H9 (cell line): Measurements from ENCODE around the gene CXCR2. TPM values are rescaled to one million over a fixed set of nuclear protein-coding genes. Genes with fewer than 3 reads are reported as not detected.

Experiments used
- DNase-seq: peaks from one replicate; pipeline ENCODE4 v3.0.0-alpha.2; 2017
- H2AFZ ChIP-seq: one replicate; pipeline ENCODE4 v1.6.1; 2013; ENCODE audit warnings: mild to moderate bottlenecking, low read length, control low read depth, moderate library complexity
- H2AK5ac ChIP-seq: 2 replicates; pipeline ENCODE4 v1.6.1; 2013; ENCODE audit warnings: low read length, control low read depth, mixed read lengths; ENCODE audit not compliant: insufficient read length
- H2BK120ac ChIP-seq: one replicate; pipeline ENCODE4 v1.6.1; 2013; ENCODE audit warnings: low read depth, mild to moderate bottlenecking, low read length, control low read depth, inconsistent platforms; ENCODE audit not compliant: poor library complexity, severe bottlenecking
- H2BK12ac ChIP-seq: 2 replicates; pipeline ENCODE4 v1.6.1; 2013; ENCODE audit warnings: low read length, control low read depth, mixed read lengths, low read depth; ENCODE audit not compliant: insufficient read length
- H2BK15ac ChIP-seq: 2 replicates; pipeline ENCODE4 v1.6.1; 2013; ENCODE audit warnings: low read depth, low read length, control low read depth
- H2BK20ac ChIP-seq: one replicate; pipeline ENCODE4 v1.6.1; 2013; ENCODE audit warnings: low read depth, mild to moderate bottlenecking, low read length, control low read depth, inconsistent platforms; ENCODE audit not compliant: poor library complexity, severe bottlenecking
- H2BK5ac ChIP-seq: 2 replicates; pipeline ENCODE4 v1.6.1; 2013; ENCODE audit warnings: low read length, control low read depth, mixed read lengths; ENCODE audit not compliant: insufficient read length
- H3K14ac ChIP-seq: 2 replicates; pipeline ENCODE4 v1.6.1; 2013; ENCODE audit warnings: low read length, control low read depth; ENCODE audit not compliant: insufficient read depth
- H3K18ac ChIP-seq: 2 replicates; pipeline ENCODE4 v1.6.1; 2013; ENCODE audit warnings: low read depth, mild to moderate bottlenecking, mixed read lengths, low read length, control low read depth; ENCODE audit not compliant: insufficient read length
- H3K23ac ChIP-seq: 2 replicates; pipeline ENCODE4 v1.6.1; 2013; ENCODE audit warnings: low read length, control low read depth, mixed read lengths, low read depth; ENCODE audit not compliant: insufficient read length
- H3K23me2 ChIP-seq: 2 replicates; pipeline ENCODE4 v1.6.1; 2013; ENCODE audit warnings: low read depth, mild to moderate bottlenecking, mixed read lengths, low read length, control low read depth; ENCODE audit not compliant: insufficient read length, poor library complexity, severe bottlenecking
- H3K27ac ChIP-seq: 2 replicates; pipeline ENCODE4 v1.5.1; 2013; ENCODE audit warnings: low read length, control low read depth, mixed read lengths, low read depth; ENCODE audit not compliant: insufficient read length
- H3K27me3 ChIP-seq: 2 replicates; pipeline ENCODE4 v1.6.1; 2013; ENCODE audit warnings: low read length, control low read depth, inconsistent platforms; ENCODE audit not compliant: insufficient read depth
- H3K4ac ChIP-seq: 2 replicates; pipeline ENCODE4 v1.6.1; 2013; ENCODE audit warnings: low read depth, mild to moderate bottlenecking, control low read depth, inconsistent platforms, low read length, moderate library complexity
- H3K4me1 ChIP-seq: 2 replicates; pipeline ENCODE4 v1.6.1; 2013; ENCODE audit warnings: low read length, control low read depth, inconsistent platforms; ENCODE audit not compliant: insufficient read depth
- H3K4me2 ChIP-seq: 2 replicates; pipeline ENCODE4 v1.6.1; 2013; ENCODE audit warnings: low read length, control low read depth, mixed read lengths; ENCODE audit not compliant: insufficient read length, insufficient read depth
- H3K56ac ChIP-seq: 2 replicates; pipeline ENCODE4 v1.6.1; 2013; ENCODE audit warnings: low read depth, mild to moderate bottlenecking, mixed read lengths, low read length, control low read depth; ENCODE audit not compliant: insufficient read length
- H3K79me1 ChIP-seq: 2 replicates; pipeline ENCODE4 v1.6.1; 2013; ENCODE audit warnings: low read depth, mild to moderate bottlenecking, moderate library complexity, low read length, control low read depth, inconsistent platforms; ENCODE audit not compliant: insufficient read depth, poor library complexity, severe bottlenecking
- H3K79me2 ChIP-seq: 2 replicates; pipeline ENCODE4 v1.6.1; 2013; ENCODE audit warnings: low read length, control low read depth, inconsistent platforms; ENCODE audit not compliant: insufficient read depth
- H3K9ac ChIP-seq: 2 replicates; pipeline ENCODE4 v1.6.1; 2013; ENCODE audit warnings: low read length, control low read depth, mixed read lengths; ENCODE audit not compliant: insufficient read length; ENCODE audit errors: extremely low read depth
- H3K9me3 ChIP-seq: one replicate; pipeline ENCODE4 v1.6.1; 2013; ENCODE audit warnings: low read depth, low read length, inconsistent platforms; ENCODE audit not compliant: control insufficient read depth
- H3T11ph ChIP-seq: one replicate; pipeline ENCODE4 v1.6.1; 2013; ENCODE audit warnings: mild to moderate bottlenecking, low read length, control low read depth, inconsistent platforms
- H4K20me1 ChIP-seq: one replicate; pipeline ENCODE4 v1.6.1; 2013; ENCODE audit not compliant: control insufficient read depth, insufficient read length, insufficient read depth
- H4K5ac ChIP-seq: 2 replicates; pipeline ENCODE4 v1.6.1; 2013; ENCODE audit warnings: low read depth, mild to moderate bottlenecking, mixed read lengths, low read length, control low read depth; ENCODE audit not compliant: insufficient read length
- H4K8ac ChIP-seq: replicated peaks from 2 replicates; pipeline ENCODE4 v1.6.1; 2013; ENCODE audit warnings: low read length, control low read depth, mixed read lengths, low read depth; ENCODE audit not compliant: insufficient read length
- H4K91ac ChIP-seq: 2 replicates; pipeline ENCODE4 v1.6.1; 2013; ENCODE audit warnings: low read depth, mild to moderate bottlenecking, moderate library complexity, mixed read lengths, low read length, control low read depth; ENCODE audit not compliant: insufficient read length
- H3K27ac Mint-ChIP-seq, 3 experiments: 2 replicates in 2 of 3; 3 replicates in 1 of 3; pipeline ENCODE4 v1.8.0; 2020 to 2021; ENCODE audit warnings: mixed read lengths in 3 of 3, mild to moderate bottlenecking in 1 of 3, moderate library complexity in 1 of 3
- H3K27me3 Mint-ChIP-seq: 2 replicates; pipeline ENCODE4 v1.8.0; 2021; ENCODE audit warnings: low read depth, mild to moderate bottlenecking, moderate library complexity, mixed read lengths
- H3K36me3 Mint-ChIP-seq, 3 experiments: 2 replicates in 2 of 3; 3 replicates in 1 of 3; pipeline ENCODE4 v1.8.0; 2020 to 2021; ENCODE audit warnings: low read depth in 3 of 3, mixed read lengths in 3 of 3; ENCODE audit not compliant: insufficient read depth in 1 of 3
- H3K4me1 Mint-ChIP-seq, 2 experiments: 2 replicates each; pipeline ENCODE4 v1.8.0; 2020; ENCODE audit warnings: mixed read lengths in 2 of 2
- H3K4me3 Mint-ChIP-seq, 2 experiments: 2 replicates in 1 of 2; 3 replicates in 1 of 2; pipeline ENCODE4 v1.8.0; 2020 to 2021; ENCODE audit warnings: mild to moderate bottlenecking in 2 of 2, mixed read lengths in 2 of 2, moderate library complexity in 1 of 2
- H3K9me3 Mint-ChIP-seq, 2 experiments: 2 replicates in 1 of 2; 3 replicates in 1 of 2; pipeline ENCODE4 v1.8.0; 2020; ENCODE audit warnings: mild to moderate bottlenecking in 2 of 2, mixed read lengths in 2 of 2, moderate library complexity in 1 of 2
- CTCF ChIP-seq: fragments of 200-600 bp; sonication (generic); conservative IDR thresholded peaks from 3 replicates; pipeline ENCODE4 v1.8.0; 2021; ENCODE audit warnings: antibody characterized with exemption, mild to moderate bottlenecking
- WGBS: extraction: QIAGEN DNeasy Blood & Tissue Kit; methylation state at CpG from one replicate; pipeline ENCODE4 v1.1.7; 2013; ENCODE audit warnings: missing lambda C conversion rate, low lambda C conversion rate, mixed read lengths; ENCODE audit not compliant: insufficient read length; ENCODE audit errors: extremely low coverage; 5-methylcytosine and 5-hydroxymethylcytosine counted together
- total RNA-seq: library from RNA; stranded (reverse); gene quantifications from 2 replicates; pipeline ENCODE4 v1.2.1, GENCODE V29; 2021

Gene CXCR2
- total RNA-seq, 1 experiment from 2014 or later, result 0.59 TPM

GRCh38 chr2:218186355-218186766 lies 60.5 kb downstream of the CXCR2 start:
- Histone ChIP-seq H3K23ac (no peak overlapping the region), H3K23me2 (no peaks in the 10 kb centered on the region), H3K18ac (no peak overlapping the region), H3K4ac (no peak overlapping the region), H3K27ac (no peak overlapping the region), H4K91ac (no peak overlapping the region), H2BK12ac (no peak overlapping the region), H3K14ac (no peak overlapping the region), H3K4me2 (no peak overlapping the region), H3K9ac (no peak overlapping the region), H4K8ac (no peak overlapping the region), H3K79me1 (no peaks in the 10 kb centered on the region), H3K79me2 (no peaks in the 10 kb centered on the region), H4K20me1 (no peaks in the 10 kb centered on the region), H3K9me3 (no peaks in the 10 kb centered on the region), H3K4me1 (peaks cover 3% of the 10 kb centered on the region; the same call in 1 of the 2 replicates), H2AK5ac (no peak overlapping the region), H4K5ac (no peak overlapping the region), H2BK5ac (no peak overlapping the region), H2BK15ac (no peak overlapping the region), H3T11ph (no peak overlapping the region), H2BK120ac (no peak overlapping the region), H2AFZ (peak overlapping the region; percentile 94), H3K56ac (no peak overlapping the region), H2BK20ac (no peak overlapping the region), H3K27me3 (no peaks in the 10 kb centered on the region)
- WGBS, result no CpG with 5 or more reads among the region's 8 CpGs
- Mint-ChIP-seq H3K4me3 (no peak overlapping the region), H3K9me3 (no peaks in the 10 kb centered on the region), H3K36me3 (no peaks in the 10 kb centered on the region; a peak in 1 of 7 replicates), H3K27ac (no peak overlapping the region; a peak in 1 of 7 replicates), H3K4me1 (peaks cover 6% of the 10 kb centered on the region in 2 experiments; a peak in 3 of 4 replicates), H3K27me3 (peaks cover 5% of the 10 kb centered on the region)
- TF ChIP-seq CTCF, result peak; percentile 83
- DNase-seq, result peak; percentile 79

Other genes starting within 250 kb of the CXCR2 start
- gene TNS1, start 123.0 kb upstream of the CXCR2 start, total RNA-seq, result 3.2 and 3.4 TPM in 2 replicates
- 0.44 and 0.66 TPM in 2 replicates for gene RUFY4, start 56.8 kb upstream of the CXCR2 start, total RNA-seq
- not detected in 2 replicates for gene CXCR1, start 40.9 kb downstream of the CXCR2 start, total RNA-seq
- gene ARPC2, start 91.2 kb downstream of the CXCR2 start, total RNA-seq, result 197 and 204 TPM in 2 replicates
- 0.37 and 0.44 TPM in 2 replicates for gene GPBAR1, start 135.0 kb downstream of the CXCR2 start, total RNA-seq
- gene AAMP, start 144.1 kb downstream of the CXCR2 start, total RNA-seq, result 103 and 106 TPM in 2 replicates
- 31.6 and 32.3 TPM in 2 replicates for gene PNKD, start 144.5 kb downstream of the CXCR2 start, total RNA-seq
- 17.4 and 20.1 TPM in 2 replicates for gene TMBIM1, start 166.5 kb downstream of the CXCR2 start, total RNA-seq
- not detected in 2 replicates for gene CATIP, start 230.8 kb downstream of the CXCR2 start, total RNA-seq